ENCODE measurements around the gene BCAR3.

BCAR3 gene

GRCh38 chr1:93593854-93594602 lies 87.6 kb downstream of the BCAR3 start:
- DNase-seq = no peak

GRCh38 chr1:93592551-93592949 lies 89.1 kb downstream of the BCAR3 start:
- no peak for DNase-seq

DNA sequence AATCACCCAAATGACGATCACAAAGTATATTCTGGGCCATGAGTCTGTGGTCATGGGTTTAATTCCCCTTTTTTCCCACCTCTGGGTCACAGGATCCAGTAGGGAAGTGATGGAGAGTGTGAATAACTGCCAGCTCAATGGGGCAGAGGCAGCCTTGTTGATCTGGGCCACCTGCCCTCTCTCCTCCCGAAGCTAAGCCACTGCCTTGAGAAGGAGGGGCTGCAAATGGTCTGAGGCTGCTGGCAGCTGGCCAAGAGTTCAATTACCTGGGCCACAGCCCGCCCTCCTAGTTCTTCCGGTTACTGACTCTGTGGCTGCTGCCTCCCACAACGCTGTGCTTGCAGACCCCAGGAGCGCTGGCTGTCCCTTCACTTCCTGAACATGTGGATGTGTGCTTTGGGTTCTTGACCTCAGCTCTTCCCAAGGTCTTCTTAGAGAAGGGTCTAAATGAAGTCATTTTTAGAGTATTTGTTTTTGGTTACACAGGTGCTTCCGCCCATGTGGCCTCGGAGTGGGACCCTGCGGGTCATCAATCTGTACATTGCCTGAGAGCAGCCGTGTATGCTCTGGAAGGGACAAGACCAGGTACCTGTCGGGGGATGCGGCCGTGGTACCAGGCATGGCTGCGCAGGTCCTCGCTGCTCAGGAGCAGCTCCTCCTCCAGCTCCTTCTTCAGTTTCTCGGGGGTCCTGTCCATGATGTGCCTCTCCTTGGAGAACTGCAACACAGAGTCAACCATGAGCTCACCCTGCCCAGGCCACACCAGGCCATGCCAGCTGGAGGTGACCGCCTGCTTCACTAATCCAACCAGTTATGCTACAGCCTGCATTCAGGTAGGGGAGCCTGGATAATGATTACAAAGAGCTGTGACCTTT lies 89.7 kb downstream of the BCAR3 start:
- DNase-seq = no peak

DNA sequence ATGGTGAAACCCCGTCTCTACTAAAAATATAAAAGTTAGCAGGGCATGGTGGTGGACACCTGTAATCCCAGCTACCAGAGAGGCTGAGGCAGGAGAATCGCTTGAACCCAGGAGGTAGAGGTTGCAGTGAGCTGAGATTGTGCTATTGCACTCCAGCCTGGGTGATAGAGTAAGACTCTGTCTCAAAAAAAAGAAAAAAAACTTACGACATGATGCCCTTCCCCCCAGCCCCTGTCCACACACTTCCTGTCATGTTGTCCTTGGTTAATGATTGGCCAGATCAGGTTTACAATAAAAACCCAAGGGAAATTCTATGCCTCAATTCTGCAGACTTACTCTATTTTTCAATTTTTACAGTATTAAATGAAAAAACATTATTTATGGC lies 90.4 kb downstream of the BCAR3 start:
- peak; percentile 16 for DNase-seq

GRCh38 chr1:93588955-93589354 lies 92.7 kb downstream of the BCAR3 start:
- no peak for DNase-seq

DNA sequence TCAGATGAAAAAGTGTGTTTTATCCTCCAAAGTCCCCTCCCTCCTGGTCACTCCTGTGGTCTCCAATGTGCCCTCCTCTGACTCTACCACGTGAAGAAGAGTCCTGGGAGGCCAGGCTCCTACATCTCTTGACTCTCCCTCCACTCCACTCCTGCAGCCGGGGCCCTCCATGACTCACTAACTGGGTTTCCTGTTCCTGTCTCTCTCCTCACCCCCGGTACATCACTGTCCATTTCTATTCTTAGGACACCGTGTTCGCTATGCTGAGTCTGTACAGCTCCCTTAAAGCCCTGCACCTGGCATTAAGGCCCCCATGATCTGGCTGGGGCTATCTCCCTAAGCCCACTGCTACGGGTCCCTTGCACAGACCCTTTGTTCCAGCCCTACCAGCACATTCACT lies 93.4 kb downstream of the BCAR3 start:
- peak; percentile 24 for DNase-seq

- DNase-seq = peak; percentile 28
Observed at GRCh38 chr1:93587354-93587753, 94.3 kb downstream of the BCAR3 start.

DNA sequence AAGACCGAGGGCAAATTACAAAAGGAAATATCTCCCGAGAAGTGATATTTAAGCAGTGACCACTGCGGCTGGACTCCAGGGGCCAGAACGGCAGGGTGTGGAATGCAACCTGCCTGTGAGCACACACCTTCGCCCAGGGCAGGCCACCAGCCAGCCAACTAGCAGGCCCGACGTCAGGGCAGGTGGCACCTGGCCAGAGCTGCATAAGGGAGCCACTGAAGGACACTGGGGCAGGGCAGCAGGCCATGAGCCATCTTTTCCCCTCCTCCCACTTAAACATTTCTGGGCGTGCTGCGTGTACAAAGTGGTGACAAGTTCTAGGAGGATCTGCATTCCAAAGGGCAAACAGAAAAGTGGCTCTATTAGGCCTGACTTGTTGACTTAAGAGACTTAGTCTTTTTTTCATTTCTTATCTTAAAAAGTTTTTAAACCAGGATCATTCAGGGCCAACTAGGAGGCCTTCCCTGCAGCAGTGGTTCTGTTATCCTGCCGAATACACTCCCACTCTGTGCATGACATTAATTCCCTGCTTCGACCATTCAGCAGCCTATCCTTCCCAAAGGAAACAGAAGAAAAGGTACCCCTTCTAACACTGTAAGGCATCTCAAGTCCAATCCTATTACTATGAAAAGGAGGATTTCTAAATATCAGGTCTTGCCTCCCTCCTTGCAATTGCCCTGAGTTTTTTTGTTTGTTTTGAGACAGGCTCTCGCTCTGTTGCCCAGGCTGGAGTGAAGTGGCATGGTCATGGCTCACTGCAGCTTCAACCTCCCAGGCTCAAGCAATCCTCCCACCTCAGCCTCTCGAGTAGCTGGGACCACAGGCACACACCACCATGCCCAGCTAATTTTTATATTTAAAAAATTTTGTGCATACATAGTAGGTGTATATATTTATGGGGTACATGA lies 96.3 kb downstream of the BCAR3 start:
- peak; percentile 46 for DNase-seq

- DNase-seq = no peak
Observed at GRCh38 chr1:93584261-93585003, 97.2 kb downstream of the BCAR3 start.

GRCh38 chr1:93581917-93582850 lies 99.5 kb downstream of the BCAR3 start:
- DNase-seq = no peak

DNA sequence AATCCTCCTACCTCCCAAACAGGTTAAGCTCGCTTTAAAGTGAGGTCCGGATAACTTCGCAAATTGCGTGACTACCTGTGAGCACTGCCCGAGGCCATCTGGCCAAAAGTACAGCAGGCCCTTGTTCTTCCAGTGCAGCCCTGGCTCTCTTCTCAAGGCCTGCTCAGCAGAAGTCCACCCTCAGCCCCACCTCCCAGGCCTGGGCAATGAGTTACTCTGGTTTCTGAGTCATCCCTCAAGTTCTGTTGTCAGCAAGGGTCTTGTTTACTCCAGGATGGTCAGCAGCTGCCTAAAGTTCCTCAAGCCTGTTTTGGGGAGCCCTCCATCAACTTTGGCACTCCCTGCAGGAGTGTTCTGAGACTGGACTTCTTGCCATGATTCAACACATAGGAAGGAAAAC lies 101.7 kb downstream of the BCAR3 start:
- DNase-seq = no peak

GRCh38 chr1:93578911-93579825 lies 102.5 kb downstream of the BCAR3 start:
- DNase-seq = no peak

DNA sequence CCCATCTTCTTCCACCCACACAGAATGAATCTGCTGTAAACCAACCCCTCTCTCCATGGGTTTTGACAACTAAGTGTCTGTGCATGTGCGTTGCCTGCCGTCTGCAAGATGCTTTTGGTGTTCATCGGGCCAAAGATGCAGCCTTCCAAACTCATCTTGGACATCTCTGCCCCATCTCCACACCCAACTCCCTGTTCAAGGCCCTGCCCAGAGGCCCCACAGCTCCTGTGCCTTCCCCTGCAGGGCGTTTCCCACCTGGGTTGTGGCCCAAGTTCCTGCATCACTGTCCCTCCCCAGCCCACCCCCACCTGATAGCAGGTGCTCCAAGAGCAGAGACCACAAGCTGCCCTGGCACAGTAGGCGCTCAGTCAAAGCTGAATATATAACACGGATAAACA lies 103.2 kb downstream of the BCAR3 start:
- no peak for DNase-seq

GRCh38 chr1:93577536-93578432 lies 103.9 kb downstream of the BCAR3 start:
- DNase-seq = no peak

GRCh38 chr1:93576746-93577145 lies 104.9 kb downstream of the BCAR3 start:
- DNase-seq = no peak

DNA sequence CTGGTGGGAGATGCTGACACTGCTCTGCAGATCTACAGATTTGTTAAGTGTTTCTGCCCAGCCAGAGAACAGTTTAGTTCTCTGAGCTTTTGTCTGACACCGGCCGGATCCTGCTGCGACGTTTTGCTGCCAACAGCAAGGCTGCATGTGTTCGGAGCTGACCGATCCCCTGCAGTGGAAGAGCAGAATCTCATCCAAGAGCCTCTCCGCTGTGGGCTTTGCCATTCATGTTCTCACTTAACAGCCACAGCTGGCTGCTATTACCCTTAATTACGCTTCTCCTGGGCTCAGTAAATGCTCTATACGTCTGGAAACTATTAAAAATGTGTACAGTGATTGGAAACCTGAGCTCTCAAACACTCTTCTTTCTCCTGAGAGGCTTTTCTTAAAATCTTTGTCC lies 105.3 kb downstream of the BCAR3 start:
- DNase-seq = no peak

GRCh38 chr1:93575621-93576284 lies 105.9 kb downstream of the BCAR3 start:
- no peak for DNase-seq

DNA sequence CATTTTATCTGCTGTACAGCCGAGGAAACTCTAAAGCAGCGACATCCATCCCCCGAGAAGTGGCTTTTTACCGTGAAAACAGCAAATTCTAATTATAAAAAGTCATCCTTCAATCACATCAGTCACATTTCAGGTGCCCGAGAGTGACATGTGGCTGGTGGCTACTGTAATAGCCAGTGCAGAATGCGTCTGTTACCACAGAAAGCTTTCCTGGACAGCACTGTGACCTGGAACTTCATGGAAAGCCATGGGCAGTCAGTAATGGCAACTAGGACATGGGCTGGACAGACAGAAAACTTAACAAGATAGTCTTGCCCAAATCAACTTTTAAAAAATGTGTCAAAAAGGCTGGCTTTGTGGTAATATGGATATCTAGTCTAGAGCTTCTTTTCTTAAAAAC lies 106.6 kb downstream of the BCAR3 start:
- DNase-seq = no peak
